HEK293 (cell line): ENCODE results near the gene REV3L.

Experiments used
- GLI4 ChIP-seq: fragments of 450-650 bp; formaldehyde crosslinking; IDR thresholded peaks from 2 replicates; pipeline ENCODE4 v1.5.1; 2016; ENCODE audit warnings: missing biosample characterization, missing genetic modification characterization
- GLIS1 ChIP-seq: fragments of 450-650 bp; formaldehyde crosslinking; IDR thresholded peaks from 2 replicates; pipeline ENCODE4 v1.5.1; 2016; ENCODE audit warnings: missing biosample characterization, missing genetic modification characterization
- HOXC10 ChIP-seq: sonication (generic); formaldehyde crosslinking; IDR thresholded peaks from 2 replicates; pipeline ENCODE4 v1.8.1; 2023; ENCODE audit warnings: mild to moderate bottlenecking, missing genetic modification reagents
- HOXD13 ChIP-seq: sonication (generic); formaldehyde crosslinking; IDR thresholded peaks from 2 replicates; pipeline ENCODE4 v1.8.0; 2022; ENCODE audit warnings: missing genetic modification reagents, borderline replicate concordance
- IKZF3 ChIP-seq: fragments of 450-650 bp; IDR thresholded peaks from 2 replicates; pipeline ENCODE4 v1.5.0; 2018; ENCODE audit warnings: missing biosample characterization, mild to moderate bottlenecking, missing genetic modification characterization, moderate library complexity
- KLF7 ChIP-seq: fragments of 450-650 bp; formaldehyde crosslinking; IDR thresholded peaks from 2 replicates; pipeline ENCODE4 v1.5.1; 2016; ENCODE audit warnings: missing biosample characterization, missing genetic modification characterization, borderline replicate concordance
- PRDM1 ChIP-seq: fragments of 450-650 bp; formaldehyde crosslinking; IDR thresholded peaks from 2 replicates; pipeline ENCODE4; 2016; ENCODE audit warnings: missing biosample characterization, missing genetic modification characterization
- PRDM10 ChIP-seq: fragments of 450-650 bp; formaldehyde crosslinking; IDR thresholded peaks from 2 replicates; pipeline ENCODE4 v1.5.1; 2016; ENCODE audit warnings: missing biosample characterization, missing genetic modification characterization
- RBAK ChIP-seq: fragments of 450-650 bp; formaldehyde crosslinking; IDR thresholded peaks from 2 replicates; pipeline ENCODE4 v1.5.1; 2016; ENCODE audit warnings: missing biosample characterization, missing genetic modification characterization
- SP2 ChIP-seq: fragments of 450-650 bp; formaldehyde crosslinking; IDR thresholded peaks from 2 replicates; pipeline ENCODE4 v1.5.1; 2016; ENCODE audit warnings: missing biosample characterization, missing genetic modification characterization
- WT1 ChIP-seq: fragments of 450-650 bp; formaldehyde crosslinking; IDR thresholded peaks from 2 replicates; pipeline ENCODE4 v1.5.1; 2016; ENCODE audit warnings: missing biosample characterization, missing genetic modification characterization
- ZBTB26 ChIP-seq: fragments of 450-650 bp; formaldehyde crosslinking; optimal IDR thresholded peaks from 2 replicates; pipeline ENCODE3; 2016; ENCODE audit warnings: missing biosample characterization, mild to moderate bottlenecking, missing genetic modification characterization
- ZEB2 ChIP-seq: fragments of 450-650 bp; formaldehyde crosslinking; IDR thresholded peaks from 2 replicates; pipeline ENCODE4 v1.5.1; 2016; ENCODE audit warnings: missing biosample characterization, missing genetic modification characterization
- ZFHX2 ChIP-seq: fragments of 450-650 bp; formaldehyde crosslinking; conservative IDR thresholded peaks from 2 replicates; pipeline ENCODE4 v1.5.1; 2016; ENCODE audit warnings: missing biosample characterization, missing genetic modification characterization
- ZFP3 ChIP-seq: fragments of 450-650 bp; formaldehyde crosslinking; IDR thresholded peaks from 2 replicates; pipeline ENCODE4 v1.5.1; 2016; ENCODE audit warnings: low read depth, missing biosample characterization, missing genetic modification characterization
- ZIC2 ChIP-seq: fragments of 450-650 bp; formaldehyde crosslinking; IDR thresholded peaks from 2 replicates; pipeline ENCODE4 v1.5.1; 2016; ENCODE audit warnings: missing biosample characterization, missing genetic modification characterization
- ZNF223 ChIP-seq: fragments of 450-650 bp; formaldehyde crosslinking; IDR thresholded peaks from 2 replicates; pipeline ENCODE4 v1.5.1; 2016; ENCODE audit warnings: missing biosample characterization, missing genetic modification characterization
- ZNF266 ChIP-seq: fragments of 450-650 bp; formaldehyde crosslinking; IDR thresholded peaks from 2 replicates; pipeline ENCODE4 v1.5.1; 2016; ENCODE audit warnings: missing biosample characterization, missing genetic modification characterization, low read depth
- ZNF335 ChIP-seq: fragments of 450-650 bp; formaldehyde crosslinking; conservative IDR thresholded peaks from 2 replicates; pipeline ENCODE4 v1.5.1; 2016; ENCODE audit warnings: missing biosample characterization, missing genetic modification characterization
- ZNF354C ChIP-seq: fragments of 450-650 bp; formaldehyde crosslinking; IDR thresholded peaks from 2 replicates; pipeline ENCODE4 v1.5.1; 2016; ENCODE audit warnings: missing biosample characterization, missing genetic modification characterization, low read depth, borderline replicate concordance
- ZNF501 ChIP-seq: fragments of 450-650 bp; formaldehyde crosslinking; IDR thresholded peaks from 2 replicates; pipeline ENCODE4 v1.5.1; 2016; ENCODE audit warnings: missing biosample characterization, missing genetic modification characterization
- ZNF596 ChIP-seq: fragments of 450-650 bp; IDR thresholded peaks from 2 replicates; pipeline ENCODE4 v1.5.0; 2018; ENCODE audit warnings: missing biosample characterization, mild to moderate bottlenecking, missing genetic modification characterization, moderate library complexity
- ZNF610 ChIP-seq: fragments of 450-650 bp; formaldehyde crosslinking; IDR thresholded peaks from 2 replicates; pipeline ENCODE4 v1.5.1; 2016; ENCODE audit warnings: missing biosample characterization, missing genetic modification characterization, borderline replicate concordance
- ZNF660 ChIP-seq: fragments of 450-650 bp; IDR thresholded peaks from 2 replicates; pipeline ENCODE4 v1.5.1; 2018; ENCODE audit warnings: missing biosample characterization, mild to moderate bottlenecking, missing genetic modification characterization
- ZNF707 ChIP-seq: fragments of 450-650 bp; formaldehyde crosslinking; IDR thresholded peaks from 2 replicates; pipeline ENCODE4 v1.5.1; 2016; ENCODE audit warnings: missing biosample characterization, missing genetic modification characterization
- TF ChIP-seq, protein P1 (sequence below): fragments of 450-650 bp; formaldehyde crosslinking; IDR thresholded peaks from 2 replicates; pipeline ENCODE4 v1.5.1; 2016; ENCODE audit warnings: missing biosample characterization, missing genetic modification characterization
- TF ChIP-seq, protein P2 (sequence below): fragments of 450-650 bp; formaldehyde crosslinking; IDR thresholded peaks from 2 replicates; pipeline ENCODE4 v1.5.1; 2016; ENCODE audit warnings: missing biosample characterization, missing genetic modification characterization
- TF ChIP-seq, protein P3 (sequence below): fragments of 450-650 bp; formaldehyde crosslinking; IDR thresholded peaks from 2 replicates; pipeline ENCODE4 v1.5.1; 2016; ENCODE audit warnings: missing biosample characterization, missing genetic modification characterization

Gene REV3L

GRCh38 chr6:111482188-111482958 is 645 bp downstream of the REV3L start (continued):
- peak; percentile 43; the same call in 1 of the 2 replicates for TF ChIP-seq ZNF610
- TF ChIP-seq ZFP3, result no peak
- TF ChIP-seq WT1 (tag by site-specific recombination), result no peak
- peak; percentile 61 for TF ChIP-seq ZEB2
- TF ChIP-seq KLF7 (tag by site-specific recombination), result no peak
- no peak for TF ChIP-seq ZNF707 (tag by site-specific recombination)
- TF ChIP-seq ZNF335 (tag by site-specific recombination), result 0 out of 2 replicates have a peak, but pooled peaks have one; percentile 3
- no peak for TF ChIP-seq RBAK (tag by site-specific recombination)
- TF ChIP-seq ZNF223, result no peak
- TF ChIP-seq, protein P1, sequence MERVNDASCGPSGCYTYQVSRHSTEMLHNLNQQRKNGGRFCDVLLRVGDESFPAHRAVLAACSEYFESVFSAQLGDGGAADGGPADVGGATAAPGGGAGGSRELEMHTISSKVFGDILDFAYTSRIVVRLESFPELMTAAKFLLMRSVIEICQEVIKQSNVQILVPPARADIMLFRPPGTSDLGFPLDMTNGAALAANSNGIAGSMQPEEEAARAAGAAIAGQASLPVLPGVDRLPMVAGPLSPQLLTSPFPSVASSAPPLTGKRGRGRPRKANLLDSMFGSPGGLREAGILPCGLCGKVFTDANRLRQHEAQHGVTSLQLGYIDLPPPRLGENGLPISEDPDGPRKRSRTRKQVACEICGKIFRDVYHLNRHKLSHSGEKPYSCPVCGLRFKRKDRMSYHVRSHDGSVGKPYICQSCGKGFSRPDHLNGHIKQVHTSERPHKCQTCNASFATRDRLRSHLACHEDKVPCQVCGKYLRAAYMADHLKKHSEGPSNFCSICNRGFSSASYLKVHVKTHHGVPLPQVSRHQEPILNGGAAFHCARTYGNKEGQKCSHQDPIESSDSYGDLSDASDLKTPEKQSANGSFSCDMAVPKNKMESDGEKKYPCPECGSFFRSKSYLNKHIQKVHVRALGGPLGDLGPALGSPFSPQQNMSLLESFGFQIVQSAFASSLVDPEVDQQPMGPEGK, result peak; percentile 30; the same call in 1 of the 2 replicates
- TF ChIP-seq, protein P2, sequence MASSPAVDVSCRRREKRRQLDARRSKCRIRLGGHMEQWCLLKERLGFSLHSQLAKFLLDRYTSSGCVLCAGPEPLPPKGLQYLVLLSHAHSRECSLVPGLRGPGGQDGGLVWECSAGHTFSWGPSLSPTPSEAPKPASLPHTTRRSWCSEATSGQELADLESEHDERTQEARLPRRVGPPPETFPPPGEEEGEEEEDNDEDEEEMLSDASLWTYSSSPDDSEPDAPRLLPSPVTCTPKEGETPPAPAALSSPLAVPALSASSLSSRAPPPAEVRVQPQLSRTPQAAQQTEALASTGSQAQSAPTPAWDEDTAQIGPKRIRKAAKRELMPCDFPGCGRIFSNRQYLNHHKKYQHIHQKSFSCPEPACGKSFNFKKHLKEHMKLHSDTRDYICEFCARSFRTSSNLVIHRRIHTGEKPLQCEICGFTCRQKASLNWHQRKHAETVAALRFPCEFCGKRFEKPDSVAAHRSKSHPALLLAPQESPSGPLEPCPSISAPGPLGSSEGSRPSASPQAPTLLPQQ (tag by site-specific recombination), result no peak
- TF ChIP-seq ZNF660 (tag by site-specific recombination), result 0 out of 2 replicates have a peak, but pooled peaks have one; percentile 14
- TF ChIP-seq ZIC2, result peak; percentile 53; the same call in 1 of the 2 replicates
- peak; percentile 7; the same call in 1 of the 2 replicates for TF ChIP-seq ZNF501
- TF ChIP-seq ZNF266, result no peak
- TF ChIP-seq IKZF3 (tag by site-specific recombination), result peak; percentile 28; the same call in 1 of the 2 replicates
- TF ChIP-seq HOXC10 (CRISPR knock-in tag), result 0 out of 2 replicates have a peak, but pooled peaks have one; percentile 38
- TF ChIP-seq ZBTB26, result peak; percentile 79
- 0 out of 2 replicates have a peak, but pooled peaks have one; percentile 11 for TF ChIP-seq PRDM10 (tag by site-specific recombination)
- peak; percentile 3; the same call in 1 of the 2 replicates for TF ChIP-seq ZNF596 (tag by site-specific recombination)
- no peak for TF ChIP-seq HOXD13 (CRISPR knock-in tag)
- no peak for TF ChIP-seq GLI4 (tag by site-specific recombination)
- 0 out of 2 replicates have a peak, but pooled peaks have one; percentile 12 for TF ChIP-seq PRDM1
- TF ChIP-seq ZFHX2 (tag by site-specific recombination), result no peak
- TF ChIP-seq, protein P3, sequence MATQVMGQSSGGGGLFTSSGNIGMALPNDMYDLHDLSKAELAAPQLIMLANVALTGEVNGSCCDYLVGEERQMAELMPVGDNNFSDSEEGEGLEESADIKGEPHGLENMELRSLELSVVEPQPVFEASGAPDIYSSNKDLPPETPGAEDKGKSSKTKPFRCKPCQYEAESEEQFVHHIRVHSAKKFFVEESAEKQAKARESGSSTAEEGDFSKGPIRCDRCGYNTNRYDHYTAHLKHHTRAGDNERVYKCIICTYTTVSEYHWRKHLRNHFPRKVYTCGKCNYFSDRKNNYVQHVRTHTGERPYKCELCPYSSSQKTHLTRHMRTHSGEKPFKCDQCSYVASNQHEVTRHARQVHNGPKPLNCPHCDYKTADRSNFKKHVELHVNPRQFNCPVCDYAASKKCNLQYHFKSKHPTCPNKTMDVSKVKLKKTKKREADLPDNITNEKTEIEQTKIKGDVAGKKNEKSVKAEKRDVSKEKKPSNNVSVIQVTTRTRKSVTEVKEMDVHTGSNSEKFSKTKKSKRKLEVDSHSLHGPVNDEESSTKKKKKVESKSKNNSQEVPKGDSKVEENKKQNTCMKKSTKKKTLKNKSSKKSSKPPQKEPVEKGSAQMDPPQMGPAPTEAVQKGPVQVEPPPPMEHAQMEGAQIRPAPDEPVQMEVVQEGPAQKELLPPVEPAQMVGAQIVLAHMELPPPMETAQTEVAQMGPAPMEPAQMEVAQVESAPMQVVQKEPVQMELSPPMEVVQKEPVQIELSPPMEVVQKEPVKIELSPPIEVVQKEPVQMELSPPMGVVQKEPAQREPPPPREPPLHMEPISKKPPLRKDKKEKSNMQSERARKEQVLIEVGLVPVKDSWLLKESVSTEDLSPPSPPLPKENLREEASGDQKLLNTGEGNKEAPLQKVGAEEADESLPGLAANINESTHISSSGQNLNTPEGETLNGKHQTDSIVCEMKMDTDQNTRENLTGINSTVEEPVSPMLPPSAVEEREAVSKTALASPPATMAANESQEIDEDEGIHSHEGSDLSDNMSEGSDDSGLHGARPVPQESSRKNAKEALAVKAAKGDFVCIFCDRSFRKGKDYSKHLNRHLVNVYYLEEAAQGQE (tag by site-specific recombination), result 0 out of 2 replicates have a peak, but pooled peaks have one; percentile 19
- no peak for TF ChIP-seq ZNF354C
- peak; percentile 29 for TF ChIP-seq SP2 (tag by site-specific recombination)
- TF ChIP-seq GLIS1 (tag by site-specific recombination), result peak; percentile 26; the same call in 1 of the 2 replicates
